Neural crest cell (in vitro differentiated cells): ENCODE data around the gene IGFBP7. TPM values are rescaled to one million over a fixed set of nuclear protein-coding genes. Genes with fewer than 3 reads are reported as not detected.
"Not testable (repeated sequence)": the region's sequence is repeated elsewhere in the genome, so short reads cannot be mapped to it uniquely, and the experiment has no call there.

ENCODE experiments used
- DNase-seq: peaks from one replicate; pipeline ENCODE4 v3.0.0; 2021; ENCODE audit warnings: low read depth, mixed read lengths, low spot score
- H3K27ac Mint-ChIP-seq: one replicate; pipeline ENCODE4 v1.8.0; 2021; ENCODE audit warnings: mild to moderate bottlenecking, mixed read lengths; ENCODE audit not compliant: unreplicated experiment
- H3K27me3 Mint-ChIP-seq: 2 replicates; pipeline ENCODE4 v1.8.0; 2021; ENCODE audit warnings: low read depth, mild to moderate bottlenecking, mixed read lengths
- H3K36me3 Mint-ChIP-seq: 2 replicates; pipeline ENCODE4 v1.8.0; 2021; ENCODE audit warnings: low read depth, mild to moderate bottlenecking, mixed read lengths
- H3K4me1 Mint-ChIP-seq: 2 replicates; pipeline ENCODE4 v1.8.0; 2021; ENCODE audit warnings: mixed read lengths
- H3K4me3 Mint-ChIP-seq: one replicate; pipeline ENCODE4 v1.8.0; 2021; ENCODE audit warnings: mild to moderate bottlenecking, mixed read lengths
- H3K9me3 Mint-ChIP-seq: 2 replicates; pipeline ENCODE4 v1.8.0; 2021; ENCODE audit warnings: mixed read lengths
- total RNA-seq: library from RNA; stranded (reverse); gene quantifications from 2 replicates; pipeline ENCODE4 v1.2.1, GENCODE V29; 2021
- TF ChIP-seq, protein P1 (sequence below): fragments of 200-600 bp; sonication (generic); conservative IDR thresholded peaks from 2 replicates; pipeline ENCODE4 v1.5.0; 2021; ENCODE audit warnings: antibody characterized with exemption, mild to moderate bottlenecking

IGFBP7 gene
- total RNA-seq, 1 donor from 2014 or later = 0.82 TPM

DNA sequence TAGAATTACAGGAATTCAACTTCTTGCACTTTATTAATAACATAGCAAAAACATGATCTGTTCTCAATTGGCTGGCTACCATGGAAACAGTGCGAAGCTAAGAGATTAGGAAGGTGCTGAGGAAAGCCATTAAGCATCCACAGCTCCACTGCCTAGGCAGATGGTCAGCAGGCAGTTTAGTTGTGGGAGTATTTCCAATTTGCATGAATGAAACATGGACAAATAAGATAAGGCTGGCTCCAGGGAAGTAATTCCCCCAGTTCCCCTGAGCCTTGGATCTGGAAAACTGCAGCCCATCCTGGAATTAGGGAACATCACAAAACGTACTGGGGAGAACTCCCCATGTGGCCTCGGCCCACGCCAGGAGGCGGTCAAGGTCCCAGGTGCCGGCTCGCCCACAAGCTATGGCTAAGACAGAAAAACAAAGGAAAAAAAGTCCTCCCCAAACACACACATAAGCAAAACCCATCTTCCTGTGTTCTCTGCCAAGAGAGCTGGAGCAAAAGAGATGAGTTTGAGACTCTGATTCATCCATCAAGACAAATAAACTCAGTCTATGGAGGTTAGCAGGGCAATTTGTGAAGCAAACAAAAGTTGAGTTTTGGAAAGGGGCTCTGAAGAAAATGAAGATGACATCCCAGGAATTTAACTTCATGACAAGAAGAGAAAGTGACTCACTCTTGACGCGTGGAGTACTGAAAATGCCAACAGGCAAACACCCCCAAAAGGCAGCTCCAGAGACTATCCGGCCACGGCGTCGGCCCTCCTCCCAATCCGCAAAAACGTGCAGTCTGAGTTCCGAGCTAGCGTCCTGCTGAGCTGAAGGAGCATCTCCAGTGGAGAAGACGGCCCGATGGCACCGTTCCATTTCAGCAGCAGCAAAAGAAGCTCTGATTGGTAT, 45.1 kb downstream of the IGFBP7 start:
- Mint-ChIP-seq H3K4me3 (no peak overlapping the region), H3K27ac (no peak overlapping the region), H3K36me3 (no peaks in the 10 kb centered on the region), H3K4me1 (peaks cover 4% of the 10 kb centered on the region), H3K27me3 (no peaks in the 10 kb centered on the region), H3K9me3 (no peaks in the 10 kb centered on the region)
- DNase-seq = no peak
- TF ChIP-seq, protein P1, sequence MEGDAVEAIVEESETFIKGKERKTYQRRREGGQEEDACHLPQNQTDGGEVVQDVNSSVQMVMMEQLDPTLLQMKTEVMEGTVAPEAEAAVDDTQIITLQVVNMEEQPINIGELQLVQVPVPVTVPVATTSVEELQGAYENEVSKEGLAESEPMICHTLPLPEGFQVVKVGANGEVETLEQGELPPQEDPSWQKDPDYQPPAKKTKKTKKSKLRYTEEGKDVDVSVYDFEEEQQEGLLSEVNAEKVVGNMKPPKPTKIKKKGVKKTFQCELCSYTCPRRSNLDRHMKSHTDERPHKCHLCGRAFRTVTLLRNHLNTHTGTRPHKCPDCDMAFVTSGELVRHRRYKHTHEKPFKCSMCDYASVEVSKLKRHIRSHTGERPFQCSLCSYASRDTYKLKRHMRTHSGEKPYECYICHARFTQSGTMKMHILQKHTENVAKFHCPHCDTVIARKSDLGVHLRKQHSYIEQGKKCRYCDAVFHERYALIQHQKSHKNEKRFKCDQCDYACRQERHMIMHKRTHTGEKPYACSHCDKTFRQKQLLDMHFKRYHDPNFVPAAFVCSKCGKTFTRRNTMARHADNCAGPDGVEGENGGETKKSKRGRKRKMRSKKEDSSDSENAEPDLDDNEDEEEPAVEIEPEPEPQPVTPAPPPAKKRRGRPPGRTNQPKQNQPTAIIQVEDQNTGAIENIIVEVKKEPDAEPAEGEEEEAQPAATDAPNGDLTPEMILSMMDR = no peak

GRCh38 chr4:57064120-57064519, 46.1 kb downstream of the IGFBP7 start:
- peaks cover 4% of the 10 kb centered on the region for H3K4me1 Mint-ChIP-seq
- TF ChIP-seq, protein P1 = no peak
- no peak overlapping the region for H3K27ac Mint-ChIP-seq
- H3K4me3 Mint-ChIP-seq = no peak overlapping the region
- no peaks in the 10 kb centered on the region for H3K36me3 Mint-ChIP-seq
- peaks cover 4% of the 10 kb centered on the region for H3K9me3 Mint-ChIP-seq
- H3K27me3 Mint-ChIP-seq = no peaks in the 10 kb centered on the region
- no peak for DNase-seq

- Mint-ChIP-seq H3K36me3 (no peaks in the 10 kb centered on the region), H3K4me1 (peaks cover 4% of the 10 kb centered on the region), H3K9me3 (peaks cover 6% of the 10 kb centered on the region), H3K27me3 (no peaks in the 10 kb centered on the region), H3K4me3 (no peak overlapping the region), H3K27ac (no peak overlapping the region)
- DNase-seq = no peak
- TF ChIP-seq, protein P1 = no peak
Observed at GRCh38 chr4:57063518-57063917, 46.7 kb downstream of the IGFBP7 start.

GRCh38 chr4:57061395-57061794, 48.8 kb downstream of the IGFBP7 start:
- no peak for DNase-seq
- peaks cover 6% of the 10 kb centered on the region for H3K9me3 Mint-ChIP-seq
- H3K4me3 Mint-ChIP-seq = no peak overlapping the region
- TF ChIP-seq, protein P1 = no peak
- H3K27me3 Mint-ChIP-seq = no peaks in the 10 kb centered on the region
- H3K36me3 Mint-ChIP-seq = no peaks in the 10 kb centered on the region
- H3K4me1 Mint-ChIP-seq = peaks cover 4% of the 10 kb centered on the region
- H3K27ac Mint-ChIP-seq = no peak overlapping the region

DNA sequence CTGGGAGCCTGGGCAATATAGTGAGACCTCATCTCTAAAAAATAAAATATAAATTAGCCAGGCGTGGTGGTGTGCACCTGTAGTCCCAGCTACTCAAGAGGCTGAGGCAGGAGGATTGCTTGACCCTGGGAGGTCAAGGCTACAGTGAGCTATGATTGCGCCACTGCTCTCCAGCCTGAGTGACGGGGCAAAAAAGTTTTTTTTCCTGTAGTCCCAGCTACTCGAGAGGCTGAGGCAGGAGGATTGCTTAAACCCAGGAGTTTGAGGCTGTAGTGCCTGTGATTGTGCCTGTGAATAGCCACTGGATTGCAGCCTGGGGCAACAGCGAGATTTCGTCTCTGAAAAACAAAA, 49.5 kb downstream of the IGFBP7 start:
- H3K4me3 Mint-ChIP-seq, H3K27me3 Mint-ChIP-seq, DNase-seq, H3K27ac Mint-ChIP-seq, H3K36me3 Mint-ChIP-seq, H3K9me3 Mint-ChIP-seq: not testable (repeated sequence)
- peaks cover 11% of the 10 kb centered on the region for H3K4me1 Mint-ChIP-seq
